Raji (cell line): ENCODE measurements around the gene DUSP16.

Experiments used
- POLR2A ChIP-seq: IDR thresholded peaks from 2 replicates; pipeline ENCODE4 v1.6.1; 2011; ENCODE audit warnings: low read depth, low read length, control low read depth; ENCODE audit not compliant: insufficient read depth

Gene DUSP16

GRCh38 chr12:12451098-12451497 lies 111.6 kb downstream of the DUSP16 start:
- no peak for TF ChIP-seq POLR2A

- no peak for TF ChIP-seq POLR2A
These were observed 112.6 kb downstream of the DUSP16 start for GRCh38 chr12:12450043-12450471.

GRCh38 chr12:12449533-12450025 lies 113.1 kb downstream of the DUSP16 start:
- TF ChIP-seq POLR2A = no peak

GRCh38 chr12:12447837-12448236 lies 114.8 kb downstream of the DUSP16 start:
- no peak for TF ChIP-seq POLR2A

- no peak for TF ChIP-seq POLR2A
These were observed 115.4 kb downstream of the DUSP16 start for GRCh38 chr12:12447236-12447635.

GRCh38 chr12:12446786-12447185 lies 115.9 kb downstream of the DUSP16 start:
- no peak for TF ChIP-seq POLR2A

GRCh38 chr12:12445882-12446181 lies 116.8 kb downstream of the DUSP16 start:
- TF ChIP-seq POLR2A = no peak

GRCh38 chr12:12445165-12445881 lies 117.3 kb downstream of the DUSP16 start:
- TF ChIP-seq POLR2A = no peak

- TF ChIP-seq POLR2A = no peak
These were observed 119.2 kb downstream of the DUSP16 start for GRCh38 chr12:12443431-12443878.

GRCh38 chr12:12442548-12443071 lies 120.1 kb downstream of the DUSP16 start:
- no peak for TF ChIP-seq POLR2A

GRCh38 chr12:12441843-12442461 lies 120.7 kb downstream of the DUSP16 start:
- no peak for TF ChIP-seq POLR2A

- no peak for TF ChIP-seq POLR2A
These were observed 121.2 kb downstream of the DUSP16 start for GRCh38 chr12:12441429-12441807.

- TF ChIP-seq POLR2A = no peak
These were observed 121.8 kb downstream of the DUSP16 start for GRCh38 chr12:12440784-12441428.

GRCh38 chr12:12439636-12440035 lies 123.0 kb downstream of the DUSP16 start:
- TF ChIP-seq POLR2A = no peak

GRCh38 chr12:12436831-12437345 lies 125.8 kb downstream of the DUSP16 start:
- TF ChIP-seq POLR2A = no peak
